Liver (tissue), 9 donors: ENCODE measurements around the gene RAB4A. TPM values are rescaled to one million over a fixed set of nuclear protein-coding genes. Genes with fewer than 3 reads are reported as not detected.

Experiments used
- DNase-seq: peaks from one replicate; pipeline ENCODE4 v3.0.0-alpha.2; 2017; ENCODE audit warnings: low spot score
- H3K27ac ChIP-seq, 2 donors: one replicate each; pipeline ENCODE4 v1.7.0; 2013; ENCODE audit warnings: inconsistent platforms in 2 of 2, low read length in 2 of 2, control low read depth in 1 of 2, low read depth in 1 of 2, mild to moderate bottlenecking in 1 of 2
- H3K27me3 ChIP-seq, 4 donors: one replicate each; pipeline versions ENCODE4 v1.6.1 to v1.7.0; 2013; ENCODE audit warnings: low read length in 3 of 4, inconsistent platforms in 1 of 4, mild to moderate bottlenecking in 1 of 4, moderate library complexity in 1 of 4; ENCODE audit not compliant: control insufficient read depth in 4 of 4, insufficient read depth in 4 of 4
- H3K36me3 ChIP-seq, 4 donors: one replicate each; pipeline versions ENCODE4 v1.6.1 to v1.7.0; 2013; ENCODE audit warnings: low read length in 3 of 4, mild to moderate bottlenecking in 3 of 4, low read depth in 1 of 4, moderate library complexity in 1 of 4; ENCODE audit not compliant: control insufficient read depth in 4 of 4, insufficient read depth in 3 of 4
- H3K4me1 ChIP-seq, 4 donors: one replicate each; pipeline versions ENCODE4 v1.6.1 to v1.7.0; 2013; ENCODE audit warnings: low read length in 3 of 4, mild to moderate bottlenecking in 3 of 4, moderate library complexity in 1 of 4; ENCODE audit not compliant: control insufficient read depth in 4 of 4, insufficient read depth in 4 of 4
- H3K4me3 ChIP-seq, 3 donors: one replicate each; pipeline versions ENCODE4 v1.6.1 to v1.7.0; 2013; ENCODE audit warnings: low read length in 3 of 3, control low read depth in 1 of 3, low read depth in 1 of 3, mild to moderate bottlenecking in 1 of 3
- H3K9ac ChIP-seq, 2 donors: one replicate each; pipeline ENCODE4 v1.7.0; 2013; ENCODE audit warnings: low read length in 2 of 2, mild to moderate bottlenecking in 2 of 2, moderate library complexity in 2 of 2, control low read depth in 1 of 2, low read depth in 1 of 2
- H3K9me3 ChIP-seq, 4 donors: one replicate each; pipeline versions ENCODE4 v1.6.1 to v1.7.0; 2013; ENCODE audit warnings: low read length in 3 of 4; ENCODE audit not compliant: control insufficient read depth in 4 of 4
- ATF3 ChIP-seq: IDR thresholded peaks from 2 replicates; pipeline ENCODE4 v1.6.1; 2016; ENCODE audit warnings: antibody characterized with exemption
- CTCF ChIP-seq: fragments of 150-350 bp; IDR thresholded peaks from 2 replicates; pipeline ENCODE4 v1.5.1; 2017; ENCODE audit warnings: improper control_type of control experiment, low read depth, low read length; ENCODE audit not compliant: missing input control
- EGR1 ChIP-seq, 2 donors: IDR thresholded peaks; 2 replicates each; pipeline ENCODE4 v1.6.1; 2016 to 2018; ENCODE audit warnings: antibody characterized with exemption in 2 of 2, low read depth in 2 of 2
- FOXA1 ChIP-seq: IDR thresholded peaks from 2 replicates; pipeline ENCODE4 v1.6.1; 2016; ENCODE audit warnings: antibody characterized with exemption
- GABPA ChIP-seq, 2 donors: IDR thresholded peaks in 1 of 2; conservative IDR thresholded peaks in 1 of 2; 2 replicates each; pipeline ENCODE4 v1.6.1; 2016; ENCODE audit warnings: antibody characterized with exemption in 2 of 2, mild to moderate bottlenecking in 1 of 2, moderate library complexity in 1 of 2
- HNF4A ChIP-seq, 2 donors: conservative IDR thresholded peaks; 2 replicates each; pipeline ENCODE4 v1.6.1; 2016; ENCODE audit warnings: antibody characterized with exemption in 2 of 2, mild to moderate bottlenecking in 2 of 2
- HNF4G ChIP-seq: IDR thresholded peaks from 2 replicates; pipeline ENCODE4 v1.6.1; 2016; ENCODE audit warnings: antibody characterized with exemption
- JUND ChIP-seq, 2 donors: IDR thresholded peaks; 2 replicates each; pipeline ENCODE4 v1.6.1; 2016; ENCODE audit warnings: antibody characterized with exemption in 2 of 2
- NR2F2 ChIP-seq: IDR thresholded peaks from 2 replicates; pipeline ENCODE4 v1.6.1; 2016; ENCODE audit warnings: antibody characterized with exemption
- RAD21 ChIP-seq, 2 donors: IDR thresholded peaks; 2 replicates each; pipeline ENCODE4 v1.6.1; 2016; ENCODE audit warnings: antibody characterized with exemption in 2 of 2, mild to moderate bottlenecking in 2 of 2
- REST ChIP-seq: IDR thresholded peaks from 2 replicates; pipeline ENCODE4 v1.6.1; 2016; ENCODE audit warnings: antibody characterized with exemption, mild to moderate bottlenecking
- TAF1 ChIP-seq: conservative IDR thresholded peaks from 2 replicates; pipeline ENCODE4 v1.6.1; 2016; ENCODE audit warnings: antibody characterized with exemption, mild to moderate bottlenecking
- YY1 ChIP-seq: IDR thresholded peaks from 2 replicates; pipeline ENCODE4 v1.6.1; 2016; ENCODE audit warnings: antibody characterized with exemption, mild to moderate bottlenecking
- ZBTB33 ChIP-seq: IDR thresholded peaks from 2 replicates; pipeline ENCODE4 v1.6.1; 2016; ENCODE audit warnings: antibody characterized with exemption
- WGBS: extraction: QIAGEN DNeasy Blood & Tissue Kit; methylation state at CpG from one replicate; pipeline ENCODE4 v1.1.7; 2013; 5-methylcytosine and 5-hydroxymethylcytosine counted together
- polyA plus RNA-seq, 2 donors: library from polyadenylated mRNA; stranded (reverse) in 1 of 2; unstranded in 1 of 2; fragments of 200-250 nt in 1 of 2; fragments of >200 nt in 1 of 2; fragmentation: Nextera tagmentation in 1 of 2; extraction: Ambion mirVana in 1 of 2; gene quantifications; one replicate each; pipeline versions ENCODE4 v1.2.1 to v1.2.3, GENCODE V29; 2013 to 2015
- total RNA-seq, 2 donors: library from RNA; depleted of rRNA; stranded (reverse); fragments of >200 nt; gene quantifications; one replicate each; pipeline ENCODE4 v1.2.3, GENCODE V29; 2014
- donor health status: healthy.
- donor health status: healthy.
- donor health status: healthy.
- donor health status: healthy.
- donor health status: healthy.

The RAB4A gene
- total and polyA plus RNA-seq, 4 donors, result 16.5 to 51.9 (median 29.5) TPM

GRCh38 chr1:229230140-229230892 lies 40.6 kb upstream of the RAB4A start:
- TF ChIP-seq HNF4A (conservative IDR thresholded peaks at IDR 0.05) (no peak), REST (no peak), CTCF (no peak), RAD21 (IDR thresholded peaks at IDR 0.05) (no peak), TAF1 (no peak)
- Histone ChIP-seq H3K36me3 (no peaks in the 10 kb centered on the region), H3K9me3 (no peaks in the 10 kb centered on the region), H3K27me3 (no peaks in the 10 kb centered on the region), H3K9ac (peak overlapping the region in 1 of 2 donors; percentile 8), H3K4me1 (peaks cover 2 to 30% (median 22%) of the 10 kb centered on the region in 4 donors), H3K4me3 (no peak overlapping the region), H3K27ac (peak overlapping the region; percentile 76 to 78)
- 78% methylated on average over 14 of the region's 14 CpGs for WGBS
- no peak for DNase-seq

- 86% methylated on average over 9 of the region's 9 CpGs for WGBS
- peaks cover 2 to 27% (median 20%) of the 10 kb centered on the region in 4 donors for H3K4me1 ChIP-seq
- H3K27me3 ChIP-seq, result no peaks in the 10 kb centered on the region
- peak overlapping the region in 1 of 2 donors; percentile 8 for H3K9ac ChIP-seq
- no peak overlapping the region for H3K4me3 ChIP-seq
- TF ChIP-seq ZBTB33, result no peak
- TF ChIP-seq EGR1 (IDR thresholded peaks at IDR 0.05; ENCODE audit: low read depth in 2 of 2), result no peak
- TF ChIP-seq ATF3, result no peak
- TF ChIP-seq HNF4G, result no peak
- no peak for TF ChIP-seq CTCF
- no peak for TF ChIP-seq TAF1
- no peak for TF ChIP-seq REST
- no peak for TF ChIP-seq RAD21 (IDR thresholded peaks at IDR 0.05)
- TF ChIP-seq FOXA1, result no peak
- no peak for TF ChIP-seq YY1
- TF ChIP-seq HNF4A (conservative IDR thresholded peaks at IDR 0.05), result no peak
- no peak for TF ChIP-seq GABPA (IDR thresholded peaks at IDR 0.05 in 1 of 2, conservative IDR thresholded peaks at IDR 0.05 in 1 of 2)
- TF ChIP-seq JUND (IDR thresholded peaks at IDR 0.05), result no peak
- TF ChIP-seq NR2F2, result no peak
- H3K36me3 ChIP-seq, result no peaks in the 10 kb centered on the region
- H3K9me3 ChIP-seq, result no peaks in the 10 kb centered on the region
- DNase-seq, result no peak
- H3K27ac ChIP-seq, result no peak overlapping the region
Measured at GRCh38 chr1:229230893-229231753, 39.8 kb upstream of the RAB4A start.
